HG02981 (cell line): ENCODE measurements around the gene PALLD.
"Not testable (repeated sequence)": the region's sequence is repeated elsewhere in the genome, so short reads cannot be mapped to it uniquely, and the experiment has no call there.

Experiments
- ATAC-seq: cut with Tn5 transposase; IDR thresholded peaks from one replicate; pipeline ENCODE4 v1.9.1; 2021; ENCODE audit warnings: mild to moderate bottlenecking, moderate library complexity; ENCODE audit not compliant: unreplicated experiment

PALLD gene

DNA sequence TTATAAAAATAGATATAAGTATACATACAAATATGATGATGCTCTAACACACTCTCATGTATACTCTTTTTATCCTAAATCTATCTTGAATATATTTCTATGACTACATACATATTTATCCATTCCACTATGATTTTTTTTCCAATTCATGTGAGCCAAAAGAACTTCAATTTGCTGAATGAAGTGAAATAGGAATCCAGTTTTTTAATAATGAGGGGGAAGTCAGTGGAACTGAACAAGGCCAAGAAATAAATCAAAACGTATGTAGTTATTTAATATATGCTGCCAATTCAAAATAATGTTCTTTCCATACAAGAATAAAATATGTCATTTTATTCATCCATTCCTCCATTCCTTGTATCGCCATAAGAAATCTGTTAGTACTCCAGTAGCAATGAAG, 6.1 kb upstream of the PALLD start:
- ATAC-seq = no peak

DNA sequence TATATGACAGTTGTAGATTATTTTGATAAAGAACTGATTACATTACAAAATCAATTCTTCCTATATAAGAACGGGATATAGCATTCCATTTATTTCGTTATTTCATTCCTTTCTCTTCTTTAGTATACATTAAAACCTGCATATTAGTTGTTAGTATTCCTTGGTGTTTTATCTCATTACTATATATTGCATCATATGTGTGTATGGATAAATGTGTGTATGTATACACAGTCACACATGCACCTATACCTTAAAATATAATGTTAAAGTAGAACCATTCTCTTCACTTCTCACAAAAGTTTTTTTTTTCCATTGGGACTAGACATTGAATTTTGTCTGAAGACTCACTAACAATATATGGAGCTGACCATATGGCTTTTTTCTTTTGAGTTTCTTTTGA, 5.3 kb upstream of the PALLD start:
- ATAC-seq = no peak

DNA sequence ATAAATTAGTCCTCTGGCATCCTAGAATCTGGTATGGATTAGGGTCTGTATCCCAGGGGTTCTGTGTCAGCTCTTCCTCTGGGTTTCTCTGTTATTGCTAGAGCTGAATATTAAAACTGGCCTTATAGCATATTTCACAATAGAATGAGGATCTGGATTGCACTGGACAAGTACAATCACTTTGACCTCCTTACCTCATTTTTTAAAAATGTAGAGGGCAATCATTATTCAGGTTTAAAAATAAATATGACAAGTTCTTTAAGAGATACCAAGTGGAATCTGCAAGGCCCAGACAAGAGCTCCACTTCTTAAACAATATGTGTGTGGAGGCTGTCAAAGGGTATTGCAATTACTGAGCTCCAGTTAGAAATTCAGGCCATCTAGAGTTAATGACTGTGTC, 1.4 kb downstream of the PALLD start:
- ATAC-seq = no peak

DNA sequence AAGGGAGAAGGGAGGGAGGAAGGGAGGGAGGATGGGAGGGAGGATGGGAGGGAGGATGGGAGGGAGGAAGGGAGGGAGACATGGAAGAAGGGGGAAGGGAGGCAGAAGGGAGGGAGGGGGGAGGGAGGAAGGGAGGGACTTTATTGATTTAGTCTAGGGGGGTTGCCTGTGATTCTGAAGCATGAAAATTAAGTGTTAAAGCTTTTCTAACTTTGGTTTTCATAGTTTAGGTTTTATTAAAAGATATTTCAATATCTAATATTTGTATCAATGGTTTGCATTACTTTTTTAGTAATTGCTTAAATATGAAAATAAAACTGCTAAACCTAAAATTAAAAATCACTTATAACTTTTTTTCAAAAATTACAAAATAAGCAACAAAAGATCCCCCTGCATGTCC, 2.4 kb downstream of the PALLD start:
- ATAC-seq = no peak

DNA sequence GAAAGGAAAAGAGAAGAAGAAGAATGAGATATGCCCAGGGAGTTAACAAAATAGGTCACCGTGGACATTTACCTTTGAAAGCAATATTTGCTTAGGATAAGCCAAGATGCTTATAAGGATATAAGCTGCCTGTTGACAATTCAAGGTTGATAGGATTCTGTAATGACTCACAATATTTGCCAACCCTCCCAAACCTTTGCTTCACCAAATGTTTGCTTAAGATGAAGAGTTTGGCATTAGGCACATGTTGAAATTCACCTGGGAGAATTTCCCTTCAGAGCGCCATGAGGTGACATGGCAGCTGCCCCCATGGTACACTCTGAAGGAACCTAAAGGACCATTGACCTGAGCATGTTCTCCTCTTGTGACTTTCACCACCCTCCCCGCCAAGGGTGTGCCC, 4.6 kb downstream of the PALLD start:
- no peak for ATAC-seq

DNA sequence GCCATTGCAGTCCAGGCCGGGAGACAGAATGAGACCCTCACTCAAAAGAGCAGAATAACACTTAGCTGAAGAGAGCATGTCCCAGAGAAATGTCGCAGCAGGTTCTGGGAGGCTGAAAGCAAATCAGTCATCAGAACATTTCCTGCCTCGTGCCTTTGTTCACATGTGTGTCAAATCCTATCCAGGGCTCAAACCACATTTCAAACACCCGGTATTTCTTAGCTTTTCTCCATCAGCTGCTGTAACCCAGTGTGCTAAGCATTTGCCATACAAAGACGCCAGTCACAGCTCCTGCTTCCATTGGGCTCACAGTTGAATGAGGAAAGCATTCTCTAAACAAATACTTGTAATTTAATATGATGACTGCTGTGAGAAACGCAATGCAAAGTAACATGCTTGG, 6.0 kb downstream of the PALLD start:
- no peak for ATAC-seq

DNA sequence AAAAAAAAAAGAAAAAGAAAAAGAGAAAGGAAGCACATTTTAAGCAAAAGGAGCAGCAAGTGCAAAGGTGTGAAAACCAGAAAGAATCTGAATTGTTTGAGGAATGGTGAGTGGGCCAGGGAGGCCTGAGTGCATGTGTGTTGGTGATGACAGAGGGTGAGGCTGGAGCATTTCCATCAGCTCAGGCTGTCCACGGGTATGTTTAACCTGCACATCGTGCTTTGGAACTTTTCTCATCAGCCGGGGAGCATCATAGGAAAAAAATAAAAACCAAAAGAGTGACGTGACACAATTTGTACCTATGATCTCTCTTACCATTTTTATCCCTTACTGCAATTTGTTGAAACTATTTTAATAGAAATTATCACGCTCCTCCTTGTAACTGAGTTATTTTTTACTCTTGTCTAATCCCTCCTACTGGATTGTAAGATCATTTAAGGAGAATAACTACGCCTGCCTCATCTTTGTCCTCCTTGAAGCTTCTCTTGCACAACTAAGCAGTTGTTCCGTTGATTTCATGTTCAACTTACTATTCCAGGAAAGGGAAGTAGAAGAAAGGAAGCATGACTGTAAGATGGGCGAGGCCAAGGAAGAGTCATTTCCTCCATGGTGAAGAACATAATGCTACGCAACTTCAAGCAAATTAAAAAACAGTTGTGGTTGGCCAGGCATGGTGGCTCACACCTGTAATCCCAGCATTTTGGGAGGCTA, 7.0 kb downstream of the PALLD start:
- no peak for ATAC-seq

DNA sequence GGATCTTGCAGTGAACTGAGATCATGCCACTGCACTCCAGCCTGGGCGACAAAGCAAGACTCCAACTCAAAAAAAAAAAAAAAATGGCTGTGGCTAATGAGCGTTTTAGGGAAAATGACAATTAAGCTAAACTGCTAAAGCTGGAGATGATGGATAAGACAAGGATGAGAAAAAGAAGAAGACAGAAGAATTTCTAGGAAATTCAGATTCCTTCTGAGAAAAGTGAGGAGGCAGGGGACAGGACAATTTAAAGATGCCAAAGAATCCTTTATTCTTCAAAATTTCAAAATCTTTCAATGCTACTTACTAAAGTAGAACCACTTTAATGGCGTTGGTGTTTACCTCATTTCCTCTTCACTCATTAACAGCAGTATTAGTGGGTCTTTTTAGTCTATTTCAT, 7.7 kb downstream of the PALLD start:
- ATAC-seq = no peak

DNA sequence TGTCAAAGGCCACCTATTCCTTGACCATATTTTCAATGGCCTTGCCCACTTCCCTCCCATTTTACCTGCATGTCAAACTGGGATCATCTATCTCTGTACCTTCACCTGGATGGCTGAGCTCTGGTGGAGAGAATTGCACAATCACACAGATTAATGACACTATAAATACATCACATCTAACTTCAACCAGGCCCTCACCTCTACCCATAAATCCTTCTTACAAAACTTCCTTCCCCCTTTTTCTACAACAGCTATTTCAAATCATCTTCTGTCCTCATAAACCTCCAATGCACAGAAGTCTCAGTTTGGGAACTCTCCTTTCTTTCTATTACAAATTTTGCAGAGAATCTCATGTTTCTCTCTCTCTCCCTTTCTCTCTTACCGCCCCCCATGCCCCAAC, 9.2 kb downstream of the PALLD start:
- ATAC-seq = no peak

DNA sequence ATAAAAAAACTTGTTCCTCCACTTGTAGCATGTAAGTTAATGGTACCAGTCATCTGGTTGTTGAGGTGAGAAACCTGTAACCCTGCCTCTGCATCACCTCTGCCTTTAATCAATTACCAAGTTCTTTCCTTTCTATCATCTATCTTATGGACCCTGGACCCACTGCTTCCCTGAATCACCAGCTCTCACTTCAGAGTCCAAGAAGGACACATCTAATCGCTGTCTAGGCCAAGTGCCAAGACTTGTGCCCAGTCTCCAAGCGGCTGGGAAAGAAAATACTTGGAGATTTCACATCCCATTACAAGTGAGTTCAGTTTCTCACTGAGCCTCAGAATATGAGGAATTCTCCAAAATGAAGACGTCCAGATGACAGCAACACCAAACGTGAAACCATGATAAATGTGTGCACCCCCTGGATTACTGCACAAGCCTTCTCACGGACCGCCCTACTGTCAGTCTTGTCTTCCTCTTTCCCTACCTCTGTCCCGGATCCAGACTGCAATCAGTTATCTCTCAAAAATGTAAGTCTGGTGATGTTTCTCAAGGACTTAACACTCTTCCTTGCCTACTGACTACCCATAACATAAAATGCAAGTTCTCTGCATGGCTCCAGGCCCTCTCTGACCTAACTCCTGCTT, 10.4 kb downstream of the PALLD start:
- ATAC-seq = no peak

DNA sequence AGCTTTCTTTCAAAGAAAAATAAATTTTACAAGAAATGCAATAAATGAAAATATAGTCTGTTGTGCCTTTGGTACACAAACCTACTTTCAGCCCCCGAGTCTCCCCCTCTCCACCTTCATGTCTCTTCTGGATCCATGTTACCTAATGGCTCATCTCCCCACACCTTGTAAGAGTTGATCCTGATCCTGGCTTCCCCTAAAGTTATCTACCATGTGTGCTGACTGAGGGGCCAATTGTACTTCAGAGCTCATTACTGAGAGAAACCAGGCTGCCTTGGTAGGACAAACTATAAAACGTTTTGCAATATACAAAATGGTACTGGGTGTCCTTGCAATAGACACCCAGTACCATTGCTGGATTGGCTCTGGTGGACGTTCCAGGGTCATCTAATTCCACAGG, 11.8 kb downstream of the PALLD start:
- ATAC-seq = no peak

DNA sequence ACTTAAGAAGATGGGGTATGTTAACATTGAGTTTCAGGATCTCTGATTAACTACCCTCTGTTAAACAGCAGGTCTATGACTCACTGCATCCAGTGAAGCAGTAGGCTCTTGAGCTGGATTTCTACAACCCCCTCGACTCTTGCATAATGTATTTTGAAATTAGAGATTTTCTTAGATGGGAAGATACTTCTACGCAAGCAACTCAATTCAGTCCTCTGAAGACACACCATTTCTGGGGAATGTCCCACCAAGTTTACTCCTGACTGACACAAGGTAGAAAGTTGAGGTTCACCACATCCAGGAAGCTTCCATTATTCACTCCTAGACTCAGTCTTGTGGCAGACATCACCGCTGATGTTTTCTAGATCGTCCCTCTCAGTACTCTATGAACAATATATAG, 12.9 kb downstream of the PALLD start:
- ATAC-seq = no peak

DNA sequence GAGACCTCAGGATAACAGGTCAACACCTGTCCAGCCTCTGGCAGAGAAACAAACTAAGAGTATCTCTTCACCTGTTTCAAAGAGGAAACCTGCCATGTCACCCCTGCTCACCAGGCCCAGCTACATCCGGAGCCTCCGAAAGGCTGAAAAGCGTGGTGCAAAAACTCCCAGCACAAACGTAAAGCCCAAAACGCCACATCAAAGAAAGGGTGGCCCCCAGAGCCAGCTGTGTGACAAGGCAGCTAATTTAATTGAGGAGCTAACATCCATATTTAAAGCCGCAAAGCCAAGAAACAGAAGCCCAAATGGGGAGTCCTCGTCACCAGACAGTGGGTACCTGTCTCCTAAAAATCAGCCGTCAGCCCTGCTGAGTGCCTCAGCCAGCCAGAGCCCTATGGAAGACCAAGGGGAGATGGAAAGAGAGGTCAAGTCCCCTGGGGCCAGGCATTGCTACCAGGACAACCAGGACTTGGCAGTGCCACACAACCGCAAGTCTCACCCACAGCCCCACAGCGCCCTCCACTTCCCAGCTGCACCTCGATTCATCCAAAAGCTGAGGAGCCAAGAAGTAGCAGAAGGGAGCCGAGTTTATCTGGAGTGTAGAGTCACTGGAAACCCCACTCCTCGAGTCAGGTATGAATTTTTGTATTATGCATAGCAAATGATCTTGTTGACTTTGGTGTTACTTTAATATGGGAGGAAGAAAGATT, 15.1 kb downstream of the PALLD start:
- no peak for ATAC-seq

DNA sequence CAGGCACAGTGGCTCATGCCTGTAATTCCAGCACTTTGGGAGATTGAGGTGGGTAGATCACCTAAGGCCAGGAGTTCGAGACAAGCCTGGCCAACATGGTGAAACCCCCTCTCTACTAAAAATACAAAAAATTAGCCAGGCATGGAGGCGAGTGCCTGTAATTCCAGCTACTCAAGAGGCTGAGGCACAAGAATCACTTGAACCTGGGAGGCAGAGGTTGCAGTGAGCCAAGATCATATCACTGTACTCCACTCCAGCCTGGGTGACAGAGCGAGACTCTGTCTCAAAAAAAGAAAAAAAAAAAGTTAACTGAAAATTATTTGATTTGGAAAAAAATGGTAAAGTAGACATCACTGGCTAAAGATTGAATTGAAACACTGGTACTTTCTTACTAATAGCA, 17.0 kb downstream of the PALLD start:
- not testable (repeated sequence) for ATAC-seq

DNA sequence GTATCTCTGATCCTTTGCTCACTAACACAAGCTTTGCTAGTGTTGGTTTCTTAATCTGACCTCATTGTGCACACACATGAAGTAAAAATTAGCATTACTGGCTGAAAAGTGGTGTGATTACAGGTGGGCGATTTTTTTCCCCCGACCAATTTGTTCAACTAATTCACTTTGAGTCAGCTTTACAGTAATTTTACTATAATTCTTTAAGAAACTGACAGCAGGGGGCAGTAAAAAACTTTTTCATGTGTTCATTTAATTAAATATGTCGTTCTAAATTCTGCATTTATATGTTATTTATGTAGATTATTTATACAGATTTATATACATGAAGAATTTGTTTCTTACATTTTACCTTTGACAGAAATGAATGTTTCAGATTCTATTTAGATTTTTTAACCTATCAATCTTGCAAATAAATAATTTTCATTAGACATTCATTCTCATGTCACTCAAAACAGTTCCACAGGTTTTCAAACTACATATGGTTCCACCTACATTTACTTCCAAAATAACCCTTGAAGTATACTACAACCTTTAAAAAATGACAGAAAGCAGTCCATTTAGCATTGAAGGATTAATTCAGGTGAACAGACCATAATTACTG, 17.5 kb downstream of the PALLD start:
- no peak for ATAC-seq

DNA sequence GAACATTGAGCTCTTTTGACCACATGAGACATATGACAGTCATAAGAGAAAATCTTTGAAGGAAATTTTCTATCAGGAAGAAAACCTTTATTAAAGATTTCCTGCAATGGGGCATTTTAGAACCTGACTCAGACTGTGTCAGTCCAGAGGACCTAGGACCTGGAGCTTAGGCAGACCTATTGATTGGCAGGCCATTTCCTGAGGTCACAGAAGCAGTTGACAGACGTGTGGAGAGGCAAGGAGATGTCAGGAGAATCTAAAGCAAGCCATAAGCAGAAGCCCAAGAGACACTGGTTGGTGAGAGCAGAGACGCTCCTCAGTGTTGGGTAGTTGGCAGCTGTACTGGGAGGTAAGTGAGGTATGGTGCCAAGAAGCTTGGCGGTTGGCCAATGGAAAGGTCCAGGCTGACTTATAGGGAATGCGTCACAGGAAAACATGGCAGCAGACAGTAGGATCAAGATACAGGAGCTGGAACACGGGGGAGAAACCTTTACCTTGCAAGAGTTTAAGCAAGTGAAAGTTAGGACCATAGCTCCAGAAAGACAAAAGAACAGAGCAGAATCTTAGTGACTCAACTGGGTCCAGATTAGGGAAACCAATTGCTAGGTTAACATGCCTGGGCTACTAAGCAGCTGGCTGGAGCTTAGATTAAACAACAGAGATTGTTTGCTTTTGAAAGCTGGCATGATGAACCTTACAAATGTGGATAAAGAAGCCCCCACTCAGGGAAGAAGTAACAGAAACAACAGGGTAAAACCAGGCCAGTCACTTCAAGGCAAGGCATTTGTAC, 18.6 kb downstream of the PALLD start:
- ATAC-seq = no peak

DNA sequence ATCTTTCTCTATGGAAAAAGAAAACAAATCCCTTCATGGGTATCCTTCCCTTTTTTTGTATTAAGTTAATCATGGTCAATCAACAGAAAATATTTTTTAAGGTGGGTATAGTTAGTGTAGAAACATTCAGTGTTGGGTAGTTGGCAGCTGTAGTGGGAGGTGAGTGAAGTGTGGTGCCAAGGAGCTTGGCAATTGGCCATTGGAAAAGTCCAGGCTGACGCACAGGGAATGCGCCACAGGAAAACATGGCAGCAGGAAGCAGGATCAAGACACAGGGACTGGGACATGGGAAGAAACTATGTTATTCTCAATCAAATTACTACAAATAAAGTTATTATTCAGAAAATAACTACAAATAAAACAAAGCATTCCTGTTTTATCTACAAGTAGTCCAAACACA, 20.0 kb downstream of the PALLD start:
- no peak for ATAC-seq

DNA sequence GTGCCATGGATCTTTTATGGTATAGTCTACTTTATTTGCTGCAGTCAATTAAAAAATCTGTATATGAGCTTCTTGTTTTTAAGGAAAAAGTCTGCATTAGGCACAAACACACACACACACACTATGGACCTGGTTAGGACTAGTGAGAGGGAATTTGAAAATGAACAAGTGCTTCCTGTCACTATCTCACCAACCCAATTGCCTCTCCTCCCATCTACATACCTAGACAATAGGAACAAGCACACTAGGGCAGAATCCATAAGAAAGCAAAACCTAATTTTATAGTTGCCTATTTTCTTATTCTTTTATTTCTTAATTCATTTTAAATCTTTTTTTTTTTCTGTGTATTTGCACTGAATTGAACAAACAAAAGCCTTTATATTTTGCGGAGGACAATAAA, 22.7 kb downstream of the PALLD start:
- no peak for ATAC-seq

DNA sequence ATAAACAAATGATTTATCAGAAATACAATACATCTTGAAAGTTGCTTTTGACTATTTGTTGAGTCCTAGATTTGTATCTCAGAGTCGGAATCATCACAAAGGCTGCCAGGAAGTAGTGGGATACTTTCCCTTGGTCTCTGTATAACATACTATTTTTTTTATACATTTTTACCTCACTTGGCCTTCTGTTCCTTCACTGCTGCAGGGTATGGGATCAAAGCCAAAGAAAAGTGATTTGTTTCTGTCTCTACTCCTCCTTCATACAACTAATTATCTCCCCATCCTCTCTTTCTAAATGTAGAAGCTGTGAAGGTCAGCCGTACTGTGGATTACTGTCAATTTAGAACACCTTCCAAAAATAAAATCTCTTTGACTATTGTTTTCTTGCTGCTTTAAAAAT, 24.9 kb downstream of the PALLD start:
- no peak for ATAC-seq

DNA sequence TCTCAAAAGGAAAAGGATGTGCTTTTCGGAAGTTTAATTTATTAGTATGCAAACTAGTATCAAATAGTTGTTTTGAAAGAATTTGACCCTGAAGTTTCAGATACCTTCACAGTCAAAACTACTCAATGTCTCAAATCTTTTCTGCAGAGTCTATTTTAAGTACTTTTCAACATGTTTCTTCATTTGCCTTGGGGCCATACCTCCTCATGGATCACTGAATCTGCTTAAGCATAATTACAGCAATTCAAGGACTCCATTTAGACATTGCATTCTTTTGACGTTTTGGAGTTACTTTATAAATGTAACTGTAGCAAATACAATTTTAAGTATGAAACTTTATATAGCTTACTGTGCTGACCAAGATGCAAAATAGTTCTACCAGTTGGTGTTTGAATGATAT, 25.5 kb downstream of the PALLD start:
- no peak for ATAC-seq

DNA sequence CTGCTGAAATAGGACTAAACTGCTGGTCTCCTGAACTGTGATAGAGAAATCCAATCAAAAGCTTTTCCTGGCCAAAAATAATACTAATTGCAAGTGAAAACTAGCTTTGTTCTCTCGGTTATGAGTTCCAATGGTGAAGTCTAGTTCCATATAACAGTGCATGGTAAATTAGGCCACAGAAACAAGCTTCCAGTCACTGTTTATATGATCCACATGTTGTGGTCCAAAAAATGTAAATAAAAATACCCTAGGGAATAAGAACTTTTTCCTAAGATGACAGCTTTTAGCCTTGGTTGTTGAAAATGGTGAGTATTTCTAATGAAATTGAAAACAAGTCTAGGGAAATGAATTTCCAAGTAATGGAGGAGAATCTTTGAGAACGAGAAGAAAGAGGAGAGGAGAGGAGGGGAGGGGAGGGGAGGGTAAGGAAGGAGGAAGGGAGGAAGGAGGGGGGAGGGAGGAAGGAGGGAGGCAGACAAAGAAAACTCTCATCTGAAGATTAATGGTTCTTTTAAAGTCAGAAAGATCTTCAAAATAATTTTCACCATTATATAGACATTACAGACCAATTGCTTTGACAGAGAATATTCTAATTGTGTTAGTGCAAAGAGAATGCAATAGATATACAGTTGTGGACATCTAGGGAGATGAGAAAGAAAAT, 26.1 kb downstream of the PALLD start:
- no peak for ATAC-seq
